HG02852 (cell line): ENCODE results near the gene RANBP3.
"Not testable (repeated sequence)": the region's sequence is repeated elsewhere in the genome, so short reads cannot be mapped to it uniquely, and the experiment has no call there.

ENCODE experiments used
- ATAC-seq: cut with Tn5 transposase; IDR thresholded peaks from one replicate; pipeline ENCODE4 v1.9.1; 2021; ENCODE audit warnings: mild to moderate bottlenecking, moderate library complexity; ENCODE audit not compliant: unreplicated experiment

Gene RANBP3

GRCh38 chr19:5987077-5987818 lies 9.3 kb upstream of the RANBP3 start:
- no peak for ATAC-seq

- ATAC-seq: not testable (repeated sequence)
Measured at GRCh38 chr19:5985837-5986236, 7.9 kb upstream of the RANBP3 start.

GRCh38 chr19:5985098-5985783 lies 7.3 kb upstream of the RANBP3 start:
- ATAC-seq: no peak

GRCh38 chr19:5984600-5984999 lies 6.7 kb upstream of the RANBP3 start:
- ATAC-seq: no peak

GRCh38 chr19:5983367-5983955 lies 5.5 kb upstream of the RANBP3 start:
- no peak for ATAC-seq

GRCh38 chr19:5978606-5979552 lies 939 bp upstream of the RANBP3 start:
- no peak for ATAC-seq

GRCh38 chr19:5977222-5977784 lies 637 bp downstream of the RANBP3 start:
- peak; percentile 4 for ATAC-seq

GRCh38 chr19:5976768-5977167 lies 1.2 kb downstream of the RANBP3 start:
- ATAC-seq: no peak

GRCh38 chr19:5975388-5975728 lies 2.6 kb downstream of the RANBP3 start:
- ATAC-seq: no peak

GRCh38 chr19:5974721-5975387 lies 3.1 kb downstream of the RANBP3 start:
- ATAC-seq: no peak

- ATAC-seq: no peak
Measured at GRCh38 chr19:5973867-5974635, 3.9 kb downstream of the RANBP3 start.

GRCh38 chr19:5973376-5973775 lies 4.6 kb downstream of the RANBP3 start:
- no peak for ATAC-seq

GRCh38 chr19:5972355-5972731 lies 5.6 kb downstream of the RANBP3 start:
- ATAC-seq: no peak

GRCh38 chr19:5971714-5972354 lies 6.1 kb downstream of the RANBP3 start:
- no peak for ATAC-seq

GRCh38 chr19:5969476-5969875 lies 8.5 kb downstream of the RANBP3 start:
- ATAC-seq: no peak

GRCh38 chr19:5968431-5969373 lies 9.2 kb downstream of the RANBP3 start:
- ATAC-seq: no peak

- no peak for ATAC-seq
Measured at GRCh38 chr19:5967994-5968430, 9.9 kb downstream of the RANBP3 start.

- no peak for ATAC-seq
Measured at GRCh38 chr19:5967571-5967970, 10.4 kb downstream of the RANBP3 start.
